SW 1271 (cell line): Measurements from ENCODE around the gene GALNT10.

Experiments
- DNase-seq, 2 experiments: peaks; one replicate each; lab custom pipeline; 2025; lab: John Stamatoyannopoulos, UW

The GALNT10 gene

DNA sequence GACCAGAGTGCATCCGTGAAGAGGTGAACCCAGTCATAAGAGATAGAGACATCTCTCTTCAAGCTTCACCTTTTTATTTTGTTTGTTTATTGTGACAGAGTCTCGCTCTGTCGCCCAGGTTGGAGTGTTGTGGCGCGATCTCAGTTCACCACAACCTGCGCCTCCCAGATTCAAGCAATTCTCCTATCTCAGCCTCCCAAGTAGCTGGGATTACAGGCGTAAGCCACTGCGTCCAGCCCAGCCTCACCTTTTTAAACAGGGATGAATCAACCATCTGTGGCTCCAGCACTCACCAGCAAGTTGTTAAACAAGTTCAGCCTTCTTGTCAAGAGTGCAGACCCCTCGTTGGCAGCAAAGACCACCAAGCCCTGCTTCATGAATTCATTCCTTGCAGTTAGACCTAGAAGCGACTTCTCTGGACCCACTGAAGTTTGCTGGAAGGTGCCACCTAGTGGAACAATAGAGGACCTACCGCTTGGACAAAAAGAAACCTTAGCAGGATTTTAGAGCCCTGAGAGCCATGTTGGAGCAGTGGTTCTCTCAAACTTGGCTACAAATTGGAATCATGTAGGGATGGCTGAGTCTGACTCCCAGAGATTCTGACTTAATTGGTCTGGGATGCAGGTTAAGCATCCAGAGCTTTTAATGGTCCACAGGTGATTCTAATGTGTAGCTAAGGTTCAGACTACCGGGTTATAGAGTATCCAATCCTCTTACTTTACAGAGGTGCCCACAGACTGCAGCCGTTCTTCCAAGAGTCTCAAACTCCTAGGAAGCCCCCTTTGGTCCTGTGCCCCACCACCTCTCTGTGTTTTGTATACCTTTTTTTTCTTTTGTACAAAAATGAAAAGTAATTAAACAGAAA lies 10.5 kb upstream of the GALNT10 start:
- DNase-seq: peak in 1 of 2 experiments; percentile 75

DNA sequence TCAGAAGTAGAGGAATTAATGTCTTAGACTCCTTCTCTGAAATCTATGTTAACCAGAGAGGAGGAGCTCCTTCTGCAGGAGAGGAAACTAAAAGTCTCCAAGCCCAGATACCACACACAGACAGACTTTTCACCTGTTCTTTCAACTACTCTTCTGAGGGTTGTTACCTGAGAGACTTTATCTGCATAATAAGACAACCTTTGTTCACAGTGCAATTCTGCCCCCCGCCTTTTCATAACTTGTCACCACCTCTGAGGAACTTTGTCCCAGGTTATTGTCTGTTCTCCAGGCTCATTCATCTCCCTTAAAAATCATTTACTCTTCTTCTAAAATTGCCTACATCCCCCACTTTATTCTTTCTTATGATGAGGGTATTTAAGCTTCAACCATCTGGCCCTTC lies 9.4 kb upstream of the GALNT10 start:
- no peak for DNase-seq

DNA sequence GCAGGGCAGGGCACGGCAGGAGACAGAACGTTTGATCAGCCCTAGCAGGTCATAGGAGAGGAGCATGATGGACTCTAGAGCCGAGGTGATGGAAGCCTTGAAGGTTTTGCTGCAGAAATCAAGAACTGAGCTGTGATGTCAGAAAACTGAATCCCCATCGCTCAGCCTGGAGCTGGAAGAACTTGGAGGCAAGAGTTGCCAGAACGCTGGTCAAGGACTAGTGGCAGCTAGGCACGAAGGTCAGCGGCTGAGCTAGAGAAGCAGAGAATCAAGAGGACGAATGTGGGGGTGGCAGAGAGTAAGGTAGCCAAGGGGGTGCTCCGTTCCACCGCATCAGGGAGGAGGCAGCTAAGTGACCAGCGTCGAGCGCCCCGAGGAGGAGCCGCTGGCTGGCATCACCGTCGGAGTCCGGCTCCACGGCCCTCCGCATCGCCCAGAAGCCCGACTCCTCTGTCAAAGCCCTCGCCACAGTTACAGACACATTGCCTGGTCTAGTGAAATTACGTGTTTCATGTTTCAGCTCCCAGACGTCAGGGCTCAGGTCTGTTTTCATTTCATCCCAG lies 1.2 kb upstream of the GALNT10 start:
- DNase-seq: no peak

DNA sequence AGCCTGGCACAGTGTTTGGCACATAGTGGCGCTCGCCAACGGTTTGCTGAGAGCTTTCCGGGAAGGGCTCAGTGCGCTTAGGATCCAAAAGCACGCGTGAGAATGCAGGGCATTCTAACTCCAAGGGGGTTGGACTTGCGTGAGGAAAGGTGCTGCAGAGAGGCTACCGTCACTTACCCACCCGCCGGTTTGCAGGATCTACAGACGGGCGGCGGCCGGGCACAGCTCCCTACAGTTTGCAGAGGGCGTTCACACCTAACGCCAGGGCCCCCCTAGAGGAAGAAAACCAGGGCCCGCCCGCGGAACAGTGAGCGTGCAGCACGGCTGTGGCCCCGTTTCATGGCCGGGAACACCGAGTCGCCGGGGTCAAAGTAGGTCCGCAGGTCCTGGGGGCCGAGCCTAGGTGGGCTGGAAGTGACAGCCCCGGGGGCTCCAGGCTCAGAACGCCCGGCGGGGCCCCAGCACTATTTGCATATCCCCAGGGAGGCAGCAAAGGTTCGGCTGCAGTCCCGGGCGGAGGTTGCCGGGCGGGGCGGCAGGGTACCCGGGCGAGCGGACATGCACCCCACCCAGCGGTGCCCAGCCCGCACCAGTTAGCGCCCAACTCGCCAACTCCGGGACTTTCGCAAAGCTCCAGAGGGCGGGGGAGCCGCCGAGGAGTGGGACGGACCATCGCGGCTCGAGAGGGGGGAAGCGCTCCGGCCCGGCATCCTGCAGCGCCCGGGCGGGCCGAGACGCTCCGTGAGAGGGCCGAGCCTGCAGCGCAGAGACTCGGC lies 526 bp upstream of the GALNT10 start:
- DNase-seq: peak; percentile 40 to 66

DNA sequence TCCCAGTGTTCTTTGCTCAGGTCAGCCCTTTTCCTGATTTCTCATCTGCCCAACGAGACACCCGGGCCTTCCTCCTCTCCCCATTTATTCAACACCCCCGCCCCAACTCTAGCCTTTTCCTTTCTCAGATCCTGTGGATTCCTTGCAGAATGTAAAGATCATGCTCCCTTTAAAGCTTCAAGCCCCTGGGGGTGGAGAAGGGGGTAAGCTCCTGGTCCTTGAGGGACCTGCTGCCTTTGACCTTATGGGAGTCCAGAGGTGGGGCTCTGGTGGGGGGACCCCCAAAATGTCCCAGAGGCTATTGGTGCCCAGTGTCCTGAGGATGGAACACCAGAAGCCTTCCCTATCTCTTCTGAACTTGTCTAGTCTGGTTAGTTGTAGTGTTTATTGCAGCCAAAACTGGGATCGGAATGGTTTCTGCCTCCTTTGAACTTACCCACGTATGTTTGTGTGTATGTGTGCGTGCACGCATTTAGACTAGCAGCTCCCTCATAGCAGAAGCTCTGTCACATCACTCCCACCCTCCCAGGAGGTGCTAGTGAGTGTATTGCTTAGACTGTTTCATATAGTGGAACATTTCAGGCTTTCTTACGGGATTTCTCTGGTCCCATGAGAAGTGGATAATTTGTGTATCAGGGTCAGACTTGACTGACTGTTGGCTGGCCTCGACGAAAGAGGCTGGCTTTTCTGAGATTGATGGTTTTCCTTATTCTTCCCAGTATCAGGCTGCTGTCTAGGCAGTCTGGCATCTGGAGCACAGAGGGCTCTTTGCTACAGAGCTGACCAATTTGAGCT lies 1.1 kb downstream of the GALNT10 start:
- DNase-seq: no peak

DNA sequence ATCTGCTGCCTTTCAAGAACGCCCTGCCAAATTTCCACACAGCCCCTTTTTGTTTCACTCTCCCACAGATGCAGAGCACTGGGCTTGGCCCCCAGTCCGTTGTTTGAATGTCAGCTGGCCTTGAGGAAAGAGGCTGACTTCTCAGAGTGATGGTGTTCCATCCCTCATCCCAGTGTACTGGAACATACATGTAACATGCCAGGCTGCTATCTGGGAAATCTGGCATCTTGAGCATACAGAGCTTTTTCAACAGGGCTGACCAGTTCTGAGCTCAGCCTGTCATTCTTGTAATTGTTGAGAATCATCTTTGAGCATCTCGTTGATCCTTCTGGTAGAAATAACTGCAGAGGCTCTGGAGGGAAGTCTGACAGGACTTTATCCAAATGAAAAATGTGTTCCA lies 2.8 kb downstream of the GALNT10 start:
- DNase-seq: no peak

DNA sequence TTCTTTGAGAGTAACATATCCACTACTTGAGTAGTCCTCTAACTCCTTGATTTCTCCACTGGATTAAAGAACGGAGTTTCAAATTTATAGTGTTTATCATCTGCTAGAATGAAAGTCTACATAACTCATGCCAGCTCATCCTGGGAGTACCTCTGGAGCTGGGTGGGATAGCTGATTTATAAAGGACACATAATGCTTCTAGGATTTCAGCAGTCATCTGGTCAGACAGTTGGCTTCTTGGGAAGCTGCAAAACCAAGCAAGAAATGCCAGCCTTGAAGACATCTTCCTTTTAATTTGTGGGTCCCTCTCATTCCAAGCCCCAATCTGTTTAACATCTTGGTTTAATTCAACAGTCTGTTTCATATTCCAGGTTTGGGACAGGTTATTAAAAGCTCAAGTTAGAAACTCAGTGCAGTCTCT lies 3.2 kb downstream of the GALNT10 start:
- DNase-seq: no peak

DNA sequence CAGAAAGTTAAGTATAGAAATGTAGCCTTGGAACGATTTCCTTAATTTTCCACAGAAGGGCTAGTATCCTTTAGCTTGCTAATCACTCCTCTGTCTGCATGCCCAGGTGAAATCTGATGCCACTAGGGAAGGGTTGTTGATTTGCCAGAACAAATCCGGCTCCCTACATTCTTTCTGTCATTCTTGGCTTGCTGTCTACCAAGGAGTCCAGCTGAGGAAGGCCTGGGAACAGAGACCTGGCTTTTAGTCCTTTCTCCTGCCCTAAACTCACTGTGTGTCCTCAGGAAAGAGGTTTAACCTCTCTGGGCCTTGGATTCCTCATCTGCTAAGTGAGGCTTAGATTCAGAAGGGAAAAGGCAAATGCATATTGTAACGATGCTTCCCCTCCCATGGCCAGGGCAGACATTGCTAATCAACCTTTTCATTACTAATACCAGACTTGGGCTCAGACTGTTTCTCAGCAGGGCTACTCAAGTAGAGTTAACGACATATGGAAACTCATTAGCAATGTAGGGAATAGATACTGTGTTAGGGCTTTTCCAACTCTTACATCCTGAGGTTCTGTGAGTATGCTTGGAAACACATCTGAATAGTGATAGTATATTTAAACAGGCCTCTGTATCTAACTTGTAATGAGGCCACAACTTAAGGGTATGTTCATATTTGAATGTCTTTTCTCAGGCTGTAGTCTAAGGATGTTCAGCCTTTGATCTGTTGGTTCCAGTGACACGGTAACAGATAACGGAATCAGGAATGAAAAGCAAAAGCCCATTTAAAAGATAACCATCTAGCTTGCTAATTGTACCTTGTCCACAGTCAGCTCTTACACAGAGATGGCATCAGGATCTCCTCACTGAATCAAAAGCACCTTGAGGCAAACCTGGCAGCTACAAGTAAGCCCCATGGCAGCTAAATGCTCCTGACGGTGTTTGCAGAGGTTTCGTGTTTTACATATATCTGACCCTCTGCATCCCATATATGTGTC lies 4.1 kb downstream of the GALNT10 start:
- no peak for DNase-seq

DNA sequence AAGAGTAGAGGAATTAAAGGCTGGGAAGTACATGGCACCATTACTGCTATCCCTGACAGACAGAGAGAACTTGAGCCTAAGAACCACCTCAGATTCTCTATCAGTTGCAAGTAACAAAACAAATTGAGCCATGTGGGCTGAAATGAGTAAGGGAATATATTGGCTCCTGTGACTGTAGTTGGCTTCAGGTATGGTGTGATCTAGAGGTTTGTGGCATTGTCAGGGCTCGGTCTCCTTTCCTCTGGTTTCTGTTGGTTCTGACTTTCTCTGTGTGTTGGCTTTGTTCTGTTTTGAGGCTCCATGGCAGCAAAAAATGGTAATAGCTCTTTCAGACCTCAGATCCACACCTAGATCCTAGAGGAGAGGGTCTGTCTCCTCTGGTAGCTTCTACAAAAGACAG lies 5.7 kb downstream of the GALNT10 start:
- DNase-seq: no peak

DNA sequence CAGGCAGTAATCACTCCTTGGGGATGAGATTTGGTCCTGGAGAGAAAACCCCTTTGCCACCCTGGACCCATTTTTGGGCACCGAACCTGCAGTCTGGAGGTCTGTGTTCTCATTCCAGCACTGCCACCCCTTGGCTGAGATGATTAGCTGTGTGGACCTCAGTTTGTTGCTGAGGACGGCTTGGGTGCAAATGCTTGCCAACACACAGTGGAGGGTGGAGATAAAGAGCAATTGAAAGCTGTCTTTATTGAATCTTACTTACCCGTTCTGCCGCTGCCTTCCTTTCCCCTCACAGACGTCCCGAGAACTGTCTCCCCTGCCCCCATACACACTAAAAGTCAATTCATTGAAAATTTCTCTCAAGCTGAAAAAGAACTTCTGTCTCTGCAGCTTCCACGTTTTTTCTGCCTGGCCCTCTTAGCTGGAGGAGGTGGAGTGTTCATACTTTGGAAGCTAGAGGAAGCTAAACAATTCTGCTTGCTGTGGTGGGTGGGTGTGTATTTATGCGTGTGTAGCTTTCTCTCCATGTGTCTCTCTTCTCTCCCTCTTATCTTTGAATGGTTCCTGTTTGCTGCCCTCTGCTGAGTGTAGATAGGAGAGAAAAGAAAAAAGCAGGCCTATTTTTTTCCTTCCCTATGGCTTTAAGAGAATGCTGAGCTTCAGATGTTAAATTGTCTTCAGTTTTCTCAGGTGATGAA lies 6.6 kb downstream of the GALNT10 start:
- peak in 1 of 2 experiments; percentile 53 for DNase-seq

DNA sequence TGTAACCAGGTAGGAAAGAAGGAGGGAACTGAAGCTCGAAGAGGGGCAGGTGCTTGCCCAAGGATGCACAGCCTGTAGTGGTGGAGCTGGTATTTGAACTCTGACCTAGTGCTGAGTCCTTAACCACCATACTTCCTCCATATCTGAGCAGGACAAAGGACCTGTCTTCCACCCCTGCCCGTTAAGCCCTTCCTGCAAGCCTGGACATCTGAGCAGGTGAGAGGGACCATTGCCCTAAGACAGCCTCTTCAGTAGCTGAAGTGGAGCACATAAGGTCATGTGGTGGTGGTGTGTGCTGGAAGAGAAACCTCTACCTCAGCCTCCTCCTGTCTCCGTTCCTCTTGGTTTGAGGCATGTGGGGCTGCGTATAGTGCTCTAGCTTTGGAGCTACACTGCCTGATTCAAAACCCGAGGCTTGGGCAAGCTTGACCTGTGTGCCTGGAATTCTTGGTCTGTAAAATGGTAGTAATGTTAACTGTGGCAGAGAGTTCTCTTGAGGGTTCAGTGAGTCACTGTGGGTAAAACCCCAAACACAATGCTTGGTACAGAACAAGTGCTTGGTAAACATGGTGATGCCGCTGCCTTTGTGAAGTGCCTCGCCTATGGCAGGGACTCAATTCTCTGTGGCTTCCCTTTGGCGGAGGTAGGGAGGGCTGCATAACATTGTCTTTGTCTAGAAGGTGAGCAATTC lies 7.4 kb downstream of the GALNT10 start:
- no peak for DNase-seq

DNA sequence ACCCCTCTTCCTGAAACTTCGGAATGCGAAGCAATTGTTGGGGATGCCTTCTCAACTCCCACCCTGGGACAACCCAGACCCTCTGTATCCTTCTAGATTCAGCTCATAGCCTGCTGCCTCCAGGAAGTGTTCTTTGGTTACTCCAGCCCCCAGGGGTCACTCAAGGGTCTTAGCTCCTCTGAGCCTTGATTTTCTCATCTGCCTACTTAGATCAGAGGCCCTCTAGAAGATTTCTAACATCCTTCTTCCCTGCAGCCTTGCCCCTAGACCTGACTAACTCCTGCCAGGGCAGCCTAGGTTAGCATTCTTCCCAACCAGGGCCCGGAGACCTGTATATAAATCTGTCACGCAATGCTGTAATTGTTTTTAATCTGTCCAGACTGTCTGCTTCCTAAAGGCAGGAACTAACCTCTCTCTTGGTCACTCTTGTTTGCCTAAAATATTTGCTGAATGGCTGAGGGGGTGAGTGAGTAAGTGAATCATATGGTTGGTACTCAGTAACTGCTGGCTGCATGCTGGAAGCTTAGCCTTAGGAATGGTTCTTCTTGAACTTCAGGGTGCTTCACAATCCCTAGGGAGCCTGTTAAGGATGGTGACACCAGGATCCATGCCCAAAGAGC lies 8.2 kb downstream of the GALNT10 start:
- DNase-seq: no peak

DNA sequence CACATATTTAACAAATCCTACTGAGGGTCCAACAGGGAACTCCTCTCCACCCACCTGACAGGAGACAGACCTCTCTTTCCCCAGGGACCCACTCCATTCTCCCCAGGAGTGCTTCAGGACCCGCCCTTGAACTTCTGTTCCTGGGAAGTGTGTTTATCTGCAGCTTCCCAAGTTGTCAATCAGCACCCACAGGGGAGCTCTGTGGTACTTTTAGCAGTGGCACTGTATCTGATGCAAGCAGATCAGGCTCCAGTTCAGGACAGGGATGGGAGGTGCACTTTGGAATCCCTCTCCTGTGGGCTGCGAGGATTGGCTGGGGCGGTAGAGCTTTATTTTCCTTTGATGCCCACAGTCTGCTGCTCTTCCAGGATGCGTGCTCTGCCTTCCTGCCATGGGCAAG lies 8.7 kb downstream of the GALNT10 start:
- DNase-seq: no peak

DNA sequence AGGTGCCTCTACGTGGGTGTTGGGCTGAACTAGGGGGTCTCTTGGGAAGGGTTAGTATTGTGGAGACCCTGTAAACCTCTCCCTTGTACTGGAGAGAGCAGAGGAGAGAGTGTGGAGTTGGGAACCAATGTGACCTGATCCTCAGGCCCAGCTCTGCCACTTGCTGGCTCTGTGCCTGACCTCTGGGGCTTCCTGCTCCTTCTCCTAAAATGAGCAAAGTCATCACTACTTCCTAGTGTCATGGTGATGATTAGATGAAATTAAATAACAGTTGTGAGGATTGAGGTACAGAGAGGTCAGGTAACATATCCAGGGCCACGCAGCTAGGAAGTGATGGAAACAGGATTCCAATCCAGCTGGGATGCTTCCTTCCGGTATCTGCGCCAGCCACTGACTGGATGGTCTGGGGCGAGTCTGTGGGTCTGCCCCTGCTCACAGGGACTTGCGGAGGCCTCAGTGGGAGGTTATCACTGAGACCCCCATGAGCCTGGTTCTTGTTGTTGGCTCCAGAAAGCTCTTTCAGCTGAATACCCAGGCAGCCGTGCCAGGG lies 9.2 kb downstream of the GALNT10 start:
- no peak for DNase-seq

DNA sequence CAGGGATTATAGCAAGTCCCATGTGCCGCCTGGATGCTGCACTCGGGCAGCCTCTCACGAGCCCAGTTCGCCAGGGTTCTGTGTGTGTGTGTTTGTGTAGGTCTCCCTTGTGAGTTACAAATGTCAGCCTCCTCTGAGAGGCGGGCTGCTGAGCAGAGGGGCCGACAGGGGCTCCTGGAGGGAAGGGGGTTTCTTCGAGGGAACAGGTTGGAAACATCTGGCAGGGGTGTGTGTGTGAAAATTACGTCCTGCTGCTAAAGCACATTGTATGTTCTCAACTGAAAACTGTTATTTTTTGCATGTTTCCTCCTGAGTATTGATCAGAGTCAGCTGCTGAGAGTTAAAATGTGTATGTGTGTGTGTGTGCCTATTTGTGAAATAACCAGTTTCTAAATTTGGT lies 9.7 kb downstream of the GALNT10 start:
- no peak for DNase-seq

DNA sequence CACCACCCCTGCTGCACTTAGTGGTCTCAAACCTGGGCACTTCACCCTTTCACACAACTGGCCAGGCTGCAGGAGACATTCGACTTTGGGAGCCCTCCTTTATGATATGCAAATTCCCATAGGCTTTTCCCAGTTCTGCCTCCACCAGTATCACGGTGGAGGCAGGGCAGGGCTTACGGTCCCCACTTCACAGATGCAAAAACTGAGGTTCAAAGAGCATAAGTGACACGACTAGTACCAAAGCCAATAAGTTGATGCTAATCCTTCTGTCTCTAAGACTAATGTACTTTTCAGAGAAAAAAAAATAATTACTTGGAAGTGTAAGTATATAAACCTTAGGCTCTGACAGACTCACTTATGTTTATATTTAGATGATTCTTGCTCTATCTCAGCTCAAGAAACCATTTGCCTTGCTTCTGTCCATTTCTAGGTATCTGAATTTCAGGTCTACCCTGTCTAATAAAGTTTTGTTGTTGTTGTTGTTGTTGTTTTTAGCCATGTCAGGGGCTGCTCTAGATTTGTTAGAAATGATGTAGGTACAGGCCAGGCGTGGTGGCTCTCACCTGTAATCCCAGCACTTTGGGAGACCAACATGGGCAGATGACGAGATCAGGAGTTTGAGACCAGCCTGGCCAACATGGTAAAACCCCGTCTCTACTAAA lies 10.7 kb downstream of the GALNT10 start:
- no peak for DNase-seq

DNA sequence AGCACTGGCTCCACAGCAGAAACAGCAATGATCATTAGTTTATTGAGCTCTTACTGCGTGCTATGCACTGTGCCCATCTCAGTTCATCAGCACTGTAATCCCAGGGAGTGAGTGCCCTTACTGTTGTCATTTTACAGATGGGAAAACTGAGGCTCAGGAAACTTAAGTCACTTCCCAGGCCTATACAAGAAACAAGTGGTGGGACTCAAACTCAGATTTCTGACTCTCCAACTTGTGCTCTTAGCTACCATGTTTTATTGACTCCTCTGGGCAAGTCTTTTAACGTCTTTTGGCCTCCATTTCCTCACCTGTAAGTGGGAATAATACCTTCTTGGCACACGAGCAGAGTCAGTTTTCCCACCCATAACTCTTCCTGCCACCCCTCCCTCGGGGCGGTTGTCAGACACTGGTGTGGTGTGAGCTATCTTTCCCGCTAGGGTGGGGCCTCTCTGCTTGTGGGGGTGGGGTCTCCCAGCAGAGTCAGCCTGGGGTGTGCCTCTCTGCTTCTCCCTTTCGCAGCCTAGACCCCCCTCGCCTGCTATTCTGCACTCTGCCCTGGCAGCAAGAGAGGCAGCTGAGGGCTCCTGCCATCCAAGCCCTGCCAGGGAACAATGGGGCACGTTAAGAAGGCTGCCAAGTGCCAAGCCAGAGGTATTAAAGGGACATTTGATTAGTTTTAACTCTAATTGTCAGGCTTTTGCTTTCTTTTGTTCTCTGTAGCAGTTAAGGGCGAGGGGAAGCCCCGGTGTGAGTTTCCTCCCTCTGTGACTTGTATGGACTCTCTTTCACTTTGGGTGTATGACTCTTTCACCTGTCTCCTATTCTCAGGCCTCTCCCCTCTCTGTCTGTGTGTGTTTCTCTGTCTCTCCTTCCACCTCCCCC lies 12.1 kb downstream of the GALNT10 start:
- DNase-seq: no peak
